ACHN (cell line): ENCODE data around the gene VEGFC.

ENCODE experiments used
- DNase-seq: peaks from one replicate; pipeline ENCODE4 v3.0.0-alpha.2; 2015
- in situ Hi-C: cut with HindIII; loops from 2 replicates; pipeline ENCODE4 v1.10.0; 2017; ENCODE audit warnings: low sequenced_read_pairs, low pct_ligation_motif_present, low pct_unique_long_range_greater_than_20kb

Gene VEGFC

DNA sequence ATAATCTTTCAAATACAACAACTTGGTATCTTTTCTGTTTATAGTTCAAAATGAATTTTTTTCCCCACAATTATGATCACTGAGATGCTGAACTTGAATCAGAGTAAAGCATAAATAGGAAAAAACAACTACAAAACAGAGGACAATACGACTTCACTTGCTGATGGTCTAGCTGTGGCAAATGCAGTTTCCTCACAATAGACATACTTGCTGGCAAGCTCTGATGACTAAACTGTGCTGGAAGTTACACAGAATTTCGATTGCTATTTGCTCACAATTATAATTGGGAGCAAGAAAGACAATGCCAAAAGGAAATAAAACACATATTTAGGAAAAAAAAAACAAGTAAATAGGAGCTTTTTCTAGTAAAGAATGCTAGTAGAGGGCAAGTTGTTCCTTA lies 14.7 kb downstream of the VEGFC start:
- peak; percentile 63 for DNase-seq
- in situ Hi-C loops: no loop called here

DNA sequence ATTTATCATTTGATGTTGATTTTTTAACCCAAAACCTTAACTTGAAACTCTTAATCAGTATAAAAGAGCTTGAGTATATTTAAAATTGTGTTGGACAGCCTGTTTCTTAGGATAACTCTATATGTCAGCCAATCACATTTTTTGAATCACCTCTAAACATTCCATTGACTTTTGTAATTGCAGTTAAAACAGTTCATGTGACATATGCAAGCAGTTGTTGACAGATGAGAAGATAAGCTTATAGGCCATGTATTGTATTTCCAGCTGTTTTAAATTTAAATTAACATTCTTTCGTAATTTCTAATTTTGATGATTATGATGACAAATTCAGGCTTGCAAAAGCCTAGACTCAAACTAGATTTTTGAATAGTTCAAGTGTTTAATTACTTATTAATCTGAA lies 17.4 kb downstream of the VEGFC start:
- in situ Hi-C loops: no loop called here
- no peak for DNase-seq

- in situ Hi-C loops: no loop called here
- no peak for DNase-seq
Observed at GRCh38 chr4:176774852-176775251, 17.9 kb downstream of the VEGFC start.

DNA sequence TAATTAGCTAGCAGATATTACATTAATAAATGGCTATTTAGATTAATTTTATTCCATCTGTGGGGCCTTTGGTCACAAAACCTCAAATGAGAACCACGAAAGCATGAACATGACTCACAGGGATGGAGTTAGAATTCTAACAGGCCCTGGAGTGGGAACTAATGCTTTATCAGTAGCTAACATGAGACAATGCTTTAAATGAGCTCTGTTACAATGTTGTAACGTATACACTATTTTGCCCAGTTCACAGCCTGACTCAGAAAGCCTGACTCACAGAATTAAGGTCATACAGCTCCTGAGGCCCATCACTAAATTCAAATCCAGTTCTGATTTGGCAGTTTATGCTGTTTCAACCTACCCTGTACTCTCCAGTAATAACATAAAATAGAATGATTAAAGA lies 23.2 kb downstream of the VEGFC start:
- in situ Hi-C loops: no loop called here
- peak; percentile 46 for DNase-seq

GRCh38 chr4:176767183-176767582 lies 25.5 kb downstream of the VEGFC start:
- in situ Hi-C loops: no loop called here
- no peak for DNase-seq

GRCh38 chr4:176762661-176763308 lies 29.9 kb downstream of the VEGFC start:
- in situ Hi-C loops: no loop called here
- no peak for DNase-seq

- in situ Hi-C loops: no loop called here
- no peak for DNase-seq
Observed at GRCh38 chr4:176761872-176762271, 30.9 kb downstream of the VEGFC start.

DNA sequence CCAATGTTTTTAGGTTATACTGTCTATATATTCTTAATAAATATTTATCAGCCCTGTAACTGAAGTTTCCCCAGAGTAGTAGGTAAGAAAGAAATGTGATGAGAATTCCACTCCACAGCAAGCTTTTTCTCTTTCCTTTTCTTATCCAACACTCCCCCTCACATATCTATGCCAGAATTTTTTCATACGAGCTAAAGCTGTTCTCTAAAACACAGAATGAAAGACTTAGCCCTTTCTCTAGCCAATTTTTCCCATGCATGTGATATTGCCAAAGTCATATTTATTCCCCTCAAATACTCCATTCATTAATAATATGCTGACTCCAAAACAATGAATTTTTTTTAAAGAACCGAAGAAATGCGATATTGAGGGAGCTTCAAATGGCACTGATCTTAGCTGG lies 32.3 kb downstream of the VEGFC start:
- no peak for DNase-seq
- in situ Hi-C loops: no loop called here

DNA sequence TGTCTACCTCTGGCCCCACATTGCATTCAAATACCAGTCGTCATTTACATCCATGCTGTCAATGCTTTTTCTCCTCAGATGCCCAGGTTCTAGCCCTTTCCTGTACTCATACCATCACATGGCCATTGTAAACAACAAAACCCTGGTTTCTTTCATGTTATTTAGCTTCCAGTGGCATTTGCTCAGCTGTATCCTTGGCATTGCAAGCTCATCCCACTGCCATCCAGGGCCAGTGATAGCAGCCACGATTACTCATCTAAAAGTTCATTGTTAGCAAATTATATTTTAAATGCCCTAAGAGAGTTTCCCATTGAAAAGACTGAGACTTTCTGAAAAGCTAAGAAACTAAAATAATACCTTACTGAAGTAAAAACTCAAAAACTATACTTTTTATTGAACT lies 34.0 kb downstream of the VEGFC start:
- in situ Hi-C loops: no loop called here
- no peak for DNase-seq

DNA sequence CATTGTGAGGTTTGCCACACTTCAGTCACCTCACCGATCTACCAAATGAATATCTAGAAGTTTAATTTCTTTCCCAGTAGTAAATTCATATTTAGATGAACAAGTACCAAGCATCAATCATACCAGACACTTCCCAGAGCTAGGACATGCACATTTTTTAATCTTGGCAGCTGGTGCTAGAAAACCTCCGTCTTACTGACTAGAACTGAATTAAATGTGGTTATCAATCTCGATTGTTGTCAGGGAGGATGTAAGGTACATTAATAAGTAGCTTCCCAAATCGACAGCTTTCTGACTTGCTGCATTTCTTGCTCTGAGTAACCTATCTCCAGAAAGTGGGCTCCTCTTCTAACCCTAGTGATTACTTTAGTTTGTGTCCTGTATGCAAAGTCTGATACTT lies 34.4 kb downstream of the VEGFC start:
- DNase-seq: no peak
- in situ Hi-C loops: no loop called here

GRCh38 chr4:176755613-176756012 lies 37.1 kb downstream of the VEGFC start:
- in situ Hi-C loops: no loop called here
- DNase-seq: no peak

- no peak for DNase-seq
- in situ Hi-C loops: no loop called here
Observed at GRCh38 chr4:176755001-176755400, 37.7 kb downstream of the VEGFC start.

- DNase-seq: peak; percentile 53
- in situ Hi-C loops: no loop called here
Observed at GRCh38 chr4:176753049-176753448, 39.7 kb downstream of the VEGFC start.

DNA sequence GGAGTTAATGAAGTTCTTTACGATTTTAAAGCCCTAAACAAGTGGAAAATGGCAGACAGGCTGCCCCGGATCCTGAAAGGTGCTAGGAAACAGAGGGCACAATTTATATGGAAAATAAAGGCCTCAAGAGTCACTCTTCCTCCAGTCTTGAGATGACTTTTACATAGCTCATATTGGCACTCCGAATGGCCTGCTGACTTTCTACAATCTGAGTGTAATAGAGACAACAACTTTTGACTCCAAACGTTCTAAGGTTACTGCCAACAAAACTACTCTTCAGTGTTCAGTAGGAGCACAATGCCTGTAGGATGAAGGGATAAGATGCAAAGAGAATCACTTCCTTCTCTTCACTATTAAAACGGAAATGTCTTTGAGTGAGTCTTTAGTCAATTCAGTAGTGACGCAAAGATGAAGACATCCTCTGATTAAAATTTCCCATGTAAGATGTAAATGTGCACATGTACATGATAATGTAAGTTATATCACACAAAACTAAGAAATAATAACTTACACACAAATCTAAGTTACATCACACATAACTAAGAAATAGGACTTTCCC lies 40.5 kb downstream of the VEGFC start:
- no peak for DNase-seq
- in situ Hi-C loops: no loop called here

DNA sequence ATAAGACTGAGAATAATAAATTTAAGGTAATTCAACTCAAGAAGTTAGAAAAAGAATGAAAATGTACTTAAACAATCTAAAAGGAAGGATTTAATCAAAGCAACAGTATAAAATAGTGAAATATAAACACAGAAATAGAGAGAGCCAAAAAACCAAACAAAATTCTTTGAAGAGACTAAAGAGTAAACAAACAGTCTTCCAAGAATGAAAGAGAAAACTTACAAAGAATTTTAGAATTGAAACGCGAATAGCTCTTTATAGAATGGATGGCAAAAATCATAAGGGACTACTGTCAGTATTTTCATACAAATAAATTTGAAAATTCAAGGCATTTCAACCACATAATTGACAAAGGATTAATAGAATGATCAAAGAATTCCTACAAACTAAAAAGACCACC lies 41.7 kb downstream of the VEGFC start:
- in situ Hi-C loops: no loop called here
- no peak for DNase-seq

DNA sequence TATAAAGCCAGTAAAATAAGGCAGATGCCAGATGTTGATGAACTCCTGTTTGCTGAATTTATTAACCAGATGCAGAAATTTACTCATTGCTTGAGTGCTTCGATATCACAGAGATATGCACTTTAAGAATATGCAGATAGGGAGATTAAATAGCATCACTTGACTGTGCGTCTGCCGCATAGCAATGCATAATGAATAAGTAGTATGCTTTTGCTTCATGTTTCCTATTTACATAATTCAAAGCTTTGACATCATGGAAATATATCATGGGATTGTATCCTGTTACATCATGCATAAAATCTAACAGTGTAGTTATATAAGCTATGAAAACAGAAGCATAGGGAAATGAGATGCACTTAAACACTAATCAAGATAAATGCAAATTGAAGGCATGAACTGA lies 45.9 kb downstream of the VEGFC start:
- in situ Hi-C loops: no loop called here
- no peak for DNase-seq

GRCh38 chr4:176745902-176746301 lies 46.8 kb downstream of the VEGFC start:
- in situ Hi-C loops: no loop called here
- no peak for DNase-seq

DNA sequence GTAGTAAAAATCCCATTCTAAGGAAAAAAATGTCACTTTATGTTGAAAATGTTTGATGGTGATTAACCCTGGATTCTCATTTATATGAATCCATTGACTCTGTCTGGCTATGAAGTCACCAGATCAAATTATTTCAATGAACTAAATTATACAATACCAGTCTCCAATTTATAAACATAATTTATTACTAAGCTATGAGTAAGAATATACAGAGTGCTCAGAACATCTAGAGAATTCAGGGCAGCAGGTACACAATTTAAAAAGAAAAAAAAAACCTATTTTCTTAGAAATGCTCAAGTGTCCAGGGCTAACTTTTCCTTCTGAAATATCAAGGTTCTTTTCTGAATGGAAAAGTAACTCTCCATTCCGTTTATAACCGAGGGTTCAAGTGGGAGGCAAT lies 48.6 kb downstream of the VEGFC start:
- in situ Hi-C loops: no loop called here
- no peak for DNase-seq

GRCh38 chr4:176742211-176742610 lies 50.5 kb downstream of the VEGFC start:
- in situ Hi-C loops: no loop called here

DNA sequence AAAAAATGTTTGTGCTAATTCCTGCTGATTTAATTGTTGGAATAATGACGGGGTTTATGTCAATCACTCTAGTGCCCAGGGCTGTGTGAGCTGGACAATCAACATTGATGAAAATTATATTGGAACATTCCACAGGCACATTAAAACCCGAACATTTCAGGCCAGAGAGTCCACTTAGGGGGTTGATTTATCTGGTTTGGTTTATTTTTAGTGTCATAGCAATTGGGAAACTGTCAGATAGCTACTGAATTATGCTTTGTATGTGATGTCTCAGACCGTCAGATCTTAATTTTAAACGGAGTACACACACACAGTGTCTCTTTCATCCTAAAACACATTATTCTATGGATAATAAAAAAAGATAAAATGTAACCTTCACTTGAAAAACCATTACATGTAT lies 51.5 kb downstream of the VEGFC start:
- in situ Hi-C loops: no loop called here

More at GRCh38 chr4:176742211-176742610, 50.5 kb downstream of the VEGFC start:
- no peak for DNase-seq

GRCh38 chr4:176735300-176735699 lies 57.4 kb downstream of the VEGFC start:
- in situ Hi-C loops: no loop called here
- DNase-seq: peak; percentile 24

More for the DNA sequence above, 51.5 kb downstream of the VEGFC start:
- DNase-seq: no peak
